ENCODE results near the gene TEX26. TPM values are rescaled to one million over a fixed set of nuclear protein-coding genes. Genes with fewer than 3 reads are reported as not detected.
A peak's percentile ranks its signal among the peaks of the same experiment; 100 is the strongest.

TEX26 gene
- total RNA-seq, 1 donor from 2014 or later: not detected

DNA sequence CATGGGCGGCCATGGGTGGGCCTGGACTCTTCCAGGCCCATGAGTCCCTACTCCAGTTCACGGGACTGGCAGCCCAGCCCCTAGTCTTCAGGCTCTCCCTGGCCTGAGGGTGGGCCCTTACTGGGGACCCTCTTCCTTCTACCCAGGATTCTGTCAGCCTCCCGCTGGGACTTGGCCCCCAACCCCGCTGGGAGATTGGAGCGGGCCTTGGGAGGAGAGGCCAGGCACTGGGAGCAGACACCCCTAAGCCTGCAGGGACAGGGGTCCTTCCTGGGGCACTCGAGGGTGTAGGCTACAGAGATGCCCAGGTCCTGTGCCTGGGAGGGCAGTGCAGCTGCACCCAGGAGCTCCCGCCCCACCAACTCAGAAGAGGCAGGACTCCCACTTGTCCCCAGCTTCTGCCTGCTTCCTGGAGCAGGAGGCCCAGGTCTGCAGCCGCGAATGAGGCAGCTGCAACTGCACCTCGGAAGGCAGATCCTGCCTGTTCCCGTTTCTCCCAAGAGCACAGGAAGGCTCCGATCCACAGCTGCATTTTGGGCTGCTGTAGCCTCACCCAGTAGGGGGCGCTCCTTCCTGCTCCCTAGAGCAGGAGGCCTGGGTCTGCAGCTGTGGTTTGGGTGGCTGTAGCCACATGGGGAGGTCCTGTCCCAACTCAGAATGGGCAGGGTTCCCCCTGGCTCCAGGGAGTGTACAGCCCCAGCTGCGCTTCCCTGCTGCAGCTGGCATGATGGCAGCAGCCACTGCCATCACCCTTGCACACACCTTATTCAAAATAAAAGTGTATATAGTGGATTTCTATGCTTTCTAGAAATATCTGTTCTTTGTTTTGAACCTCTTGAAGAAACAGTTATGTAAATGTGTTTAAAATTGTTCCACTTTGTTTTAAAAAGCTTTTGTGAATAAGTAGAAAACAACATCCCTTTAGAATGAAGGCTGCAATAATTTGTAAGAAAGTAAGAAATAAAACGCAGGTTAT is 46.8 kb downstream of the TEX26 start:
- no peak overlapping the region for H3K4me3 Mint-ChIP-seq
- no peaks in the 10 kb centered on the region for H3K27me3 Mint-ChIP-seq (ENCODE audit: low read depth)
- no peaks in the 10 kb centered on the region for H3K9me3 Mint-ChIP-seq
- DNase-seq (ENCODE audit: low read depth, low spot score): peak; percentile 48
- H3K4me1 Mint-ChIP-seq: peaks cover 11% of the 10 kb centered on the region
- TF ChIP-seq, protein P1, sequence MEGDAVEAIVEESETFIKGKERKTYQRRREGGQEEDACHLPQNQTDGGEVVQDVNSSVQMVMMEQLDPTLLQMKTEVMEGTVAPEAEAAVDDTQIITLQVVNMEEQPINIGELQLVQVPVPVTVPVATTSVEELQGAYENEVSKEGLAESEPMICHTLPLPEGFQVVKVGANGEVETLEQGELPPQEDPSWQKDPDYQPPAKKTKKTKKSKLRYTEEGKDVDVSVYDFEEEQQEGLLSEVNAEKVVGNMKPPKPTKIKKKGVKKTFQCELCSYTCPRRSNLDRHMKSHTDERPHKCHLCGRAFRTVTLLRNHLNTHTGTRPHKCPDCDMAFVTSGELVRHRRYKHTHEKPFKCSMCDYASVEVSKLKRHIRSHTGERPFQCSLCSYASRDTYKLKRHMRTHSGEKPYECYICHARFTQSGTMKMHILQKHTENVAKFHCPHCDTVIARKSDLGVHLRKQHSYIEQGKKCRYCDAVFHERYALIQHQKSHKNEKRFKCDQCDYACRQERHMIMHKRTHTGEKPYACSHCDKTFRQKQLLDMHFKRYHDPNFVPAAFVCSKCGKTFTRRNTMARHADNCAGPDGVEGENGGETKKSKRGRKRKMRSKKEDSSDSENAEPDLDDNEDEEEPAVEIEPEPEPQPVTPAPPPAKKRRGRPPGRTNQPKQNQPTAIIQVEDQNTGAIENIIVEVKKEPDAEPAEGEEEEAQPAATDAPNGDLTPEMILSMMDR (conservative IDR thresholded peaks at IDR 0.05): peak; percentile 61
- no peak overlapping the region for H3K27ac Mint-ChIP-seq (ENCODE audit: unreplicated experiment)
- no peaks in the 10 kb centered on the region for H3K36me3 Mint-ChIP-seq (ENCODE audit: low read depth)

DNA sequence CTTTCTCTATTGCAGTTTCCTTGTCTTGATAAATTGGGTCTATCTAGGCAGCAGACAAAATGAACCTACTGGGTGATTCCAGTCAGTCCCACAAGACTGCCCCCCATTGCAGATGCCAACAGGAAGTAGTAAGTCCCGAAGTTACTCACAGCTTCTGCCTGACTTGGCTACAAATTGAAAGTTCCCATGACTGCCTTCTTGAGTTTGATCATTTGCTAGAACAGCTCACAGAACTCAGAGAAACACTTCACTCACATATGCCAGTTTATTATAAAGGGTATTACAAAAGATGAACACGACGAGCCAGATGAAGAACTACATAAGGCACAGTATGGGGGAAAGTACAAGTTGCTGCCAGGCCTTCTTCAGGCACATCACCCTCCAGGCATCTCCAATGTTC is 50.0 kb downstream of the TEX26 start:
- DNase-seq (ENCODE audit: low read depth, low spot score): no peak
- Mint-ChIP-seq H3K4me1 (peaks cover 29% of the 10 kb centered on the region), H3K36me3 (ENCODE audit: low read depth) (no peaks in the 10 kb centered on the region), H3K4me3 (no peak overlapping the region), H3K27ac (ENCODE audit: unreplicated experiment) (no peak overlapping the region), H3K9me3 (no peaks in the 10 kb centered on the region), H3K27me3 (ENCODE audit: low read depth) (no peaks in the 10 kb centered on the region)
- TF ChIP-seq, protein P1 (conservative IDR thresholded peaks at IDR 0.05): no peak

DNA sequence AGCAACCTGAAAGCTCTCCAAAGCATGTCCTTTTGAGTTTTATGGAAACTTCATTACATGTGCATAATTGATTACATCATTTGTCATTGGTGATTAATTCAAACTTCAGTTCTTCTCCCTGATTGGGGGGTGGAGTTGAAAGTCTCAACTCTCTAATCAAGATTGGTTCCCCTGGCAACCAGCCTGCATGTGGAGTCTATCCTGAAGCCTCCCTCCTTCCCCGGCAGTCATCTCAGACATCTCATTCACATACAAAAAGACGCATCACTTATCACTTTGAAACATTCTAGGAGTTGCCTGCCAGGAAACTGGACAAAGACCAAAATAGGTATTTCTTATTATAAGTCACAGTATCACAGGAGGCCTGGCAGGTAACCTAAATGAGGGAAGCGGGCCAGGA is 50.5 kb downstream of the TEX26 start:
- DNase-seq (ENCODE audit: low read depth, low spot score): no peak
- TF ChIP-seq, protein P1 (conservative IDR thresholded peaks at IDR 0.05): no peak
- no peaks in the 10 kb centered on the region for H3K9me3 Mint-ChIP-seq
- no peak overlapping the region for H3K27ac Mint-ChIP-seq (ENCODE audit: unreplicated experiment)
- peaks cover 33% of the 10 kb centered on the region for H3K4me1 Mint-ChIP-seq
- H3K36me3 Mint-ChIP-seq (ENCODE audit: low read depth): no peaks in the 10 kb centered on the region
- no peak overlapping the region for H3K4me3 Mint-ChIP-seq
- H3K27me3 Mint-ChIP-seq (ENCODE audit: low read depth): no peaks in the 10 kb centered on the region

DNA sequence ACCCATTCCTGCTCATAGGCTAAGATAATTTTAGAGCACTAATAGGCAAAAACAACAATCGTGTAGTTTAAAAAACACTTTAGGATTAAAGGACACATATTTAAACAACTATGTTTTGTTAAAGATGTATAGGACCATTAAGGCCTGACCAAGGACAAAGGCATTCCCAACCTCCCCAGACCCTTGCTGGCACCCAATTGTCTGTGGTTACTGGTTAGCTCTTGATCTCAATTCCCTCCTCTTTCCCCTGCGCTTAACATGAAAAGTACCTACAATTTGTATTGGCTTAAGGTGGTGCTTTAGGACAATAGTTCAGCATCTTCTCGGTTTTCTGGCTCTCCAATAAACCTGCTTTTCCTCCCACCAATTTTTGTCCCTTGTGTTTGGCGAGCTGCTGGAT is 51.0 kb downstream of the TEX26 start:
- TF ChIP-seq, protein P1 (conservative IDR thresholded peaks at IDR 0.05): no peak
- Mint-ChIP-seq H3K4me1 (peaks cover 36% of the 10 kb centered on the region), H3K27ac (ENCODE audit: unreplicated experiment) (no peak overlapping the region), H3K36me3 (ENCODE audit: low read depth) (no peaks in the 10 kb centered on the region), H3K27me3 (ENCODE audit: low read depth) (no peaks in the 10 kb centered on the region), H3K9me3 (no peaks in the 10 kb centered on the region), H3K4me3 (no peak overlapping the region)
- DNase-seq (ENCODE audit: low read depth, low spot score): no peak

DNA sequence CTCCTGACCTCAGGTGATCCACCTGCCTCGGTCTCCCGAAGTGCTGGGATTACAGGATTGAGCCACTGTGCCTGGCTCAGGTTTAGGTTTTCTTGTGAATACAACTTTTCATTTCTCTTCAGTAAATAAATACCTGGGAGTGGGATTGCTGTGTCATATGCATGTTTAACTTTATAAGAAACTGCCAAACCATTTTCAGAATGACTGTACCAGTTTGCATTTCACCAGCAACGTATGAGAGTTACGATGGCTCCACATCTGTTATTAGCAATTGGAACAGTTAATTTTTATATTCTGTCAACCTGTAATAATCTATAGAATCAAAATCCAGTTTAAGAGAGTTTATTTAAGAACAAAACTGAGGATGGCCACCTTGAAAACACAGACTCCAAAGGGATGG is 52.2 kb downstream of the TEX26 start:
- no peak overlapping the region for H3K4me3 Mint-ChIP-seq
- DNase-seq (ENCODE audit: low read depth, low spot score): no peak
- TF ChIP-seq, protein P1 (conservative IDR thresholded peaks at IDR 0.05): no peak
- no peaks in the 10 kb centered on the region for H3K27me3 Mint-ChIP-seq (ENCODE audit: low read depth)
- peaks cover 36% of the 10 kb centered on the region for H3K4me1 Mint-ChIP-seq
- H3K36me3 Mint-ChIP-seq (ENCODE audit: low read depth): no peaks in the 10 kb centered on the region
- H3K27ac Mint-ChIP-seq (ENCODE audit: unreplicated experiment): no peak overlapping the region
- peaks cover 1% of the 10 kb centered on the region for H3K9me3 Mint-ChIP-seq

Data from neural crest cell (in vitro differentiated cells).